NCI-H187 (cell line): ENCODE measurements around the gene MYO18A.
A peak's percentile ranks its signal among the peaks of the same experiment; 100 is the strongest.

Experiments
- DNase-seq, 2 experiments: peaks; one replicate each; lab custom pipeline; 2025; lab: John Stamatoyannopoulos, UW

MYO18A gene

DNA sequence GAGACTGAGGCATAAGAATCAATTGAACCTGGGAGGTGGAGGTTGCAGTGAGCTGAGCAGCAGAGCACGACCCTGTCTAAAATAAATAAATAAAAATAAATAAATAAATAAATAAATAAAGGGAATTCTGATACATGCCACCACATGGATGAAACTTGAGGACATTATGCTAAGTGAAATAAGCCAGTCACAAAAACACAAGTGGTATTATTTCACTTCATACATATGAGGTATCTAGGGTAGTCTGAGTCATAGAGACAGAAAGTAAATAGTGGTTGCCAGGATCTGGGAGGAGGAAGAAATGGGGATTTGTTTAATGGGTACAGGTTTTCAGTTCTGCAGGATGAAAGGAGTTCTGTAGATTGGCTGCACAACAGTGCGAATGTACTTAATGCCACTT lies 120.9 kb downstream of the MYO18A start:
- DNase-seq, result no peak

DNA sequence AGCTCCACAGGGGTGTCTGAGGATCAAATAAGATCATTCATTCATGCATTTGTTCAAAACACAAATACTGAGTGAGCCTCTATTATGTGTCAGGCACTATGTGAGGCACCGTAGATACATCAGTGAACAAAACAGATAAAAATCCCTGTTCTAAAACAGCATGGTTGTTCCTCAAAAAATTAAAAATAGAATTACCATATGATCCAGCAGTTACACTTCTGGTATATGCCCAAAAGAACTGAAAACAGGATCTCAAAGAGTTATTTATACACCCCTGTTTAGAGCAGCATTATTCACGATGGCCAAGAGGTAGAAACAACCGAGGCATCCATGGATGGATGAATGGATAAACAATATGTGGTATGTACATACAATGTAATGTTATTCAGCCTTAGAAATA lies 121.8 kb downstream of the MYO18A start:
- DNase-seq, result no peak

DNA sequence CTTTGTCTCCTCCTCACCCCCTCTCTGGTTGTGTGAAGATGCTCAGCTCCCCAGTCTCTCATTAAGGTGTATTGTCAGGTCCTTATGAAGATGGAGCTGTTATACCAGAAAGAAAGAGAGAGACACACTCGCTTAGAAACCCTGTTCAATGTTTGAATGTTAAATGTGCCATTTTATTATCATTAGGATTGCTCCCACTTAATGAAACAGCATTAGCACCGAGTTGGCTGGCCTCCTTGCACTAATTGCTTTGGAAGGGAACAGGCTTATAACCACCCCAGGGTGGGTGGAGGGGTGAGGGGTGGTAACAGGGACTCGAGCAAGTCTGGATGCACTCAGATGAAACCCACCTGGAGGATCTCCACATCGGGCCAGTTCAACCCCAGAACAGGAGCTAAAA lies 122.8 kb downstream of the MYO18A start:
- DNase-seq, result no peak

DNA sequence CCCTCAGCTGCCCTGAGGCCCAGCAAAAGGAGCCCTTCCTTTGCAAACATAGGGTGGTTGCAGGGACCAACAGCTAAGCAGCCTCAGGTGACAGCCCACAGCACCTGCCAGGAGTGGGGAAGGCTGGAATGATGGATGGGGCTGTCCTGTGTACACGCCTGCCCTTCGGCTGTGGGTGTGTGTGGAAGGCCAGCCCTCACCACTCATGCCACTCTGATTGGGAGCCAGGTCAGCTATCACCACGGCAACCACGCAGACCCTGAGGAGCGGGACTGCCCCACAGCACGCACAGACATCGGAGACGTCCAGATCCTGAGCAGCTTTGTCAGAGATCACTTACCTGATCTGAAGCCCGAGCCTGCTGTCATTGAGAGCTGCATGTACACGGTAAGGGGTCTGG lies 125.4 kb downstream of the MYO18A start:
- DNase-seq, result no peak

DNA sequence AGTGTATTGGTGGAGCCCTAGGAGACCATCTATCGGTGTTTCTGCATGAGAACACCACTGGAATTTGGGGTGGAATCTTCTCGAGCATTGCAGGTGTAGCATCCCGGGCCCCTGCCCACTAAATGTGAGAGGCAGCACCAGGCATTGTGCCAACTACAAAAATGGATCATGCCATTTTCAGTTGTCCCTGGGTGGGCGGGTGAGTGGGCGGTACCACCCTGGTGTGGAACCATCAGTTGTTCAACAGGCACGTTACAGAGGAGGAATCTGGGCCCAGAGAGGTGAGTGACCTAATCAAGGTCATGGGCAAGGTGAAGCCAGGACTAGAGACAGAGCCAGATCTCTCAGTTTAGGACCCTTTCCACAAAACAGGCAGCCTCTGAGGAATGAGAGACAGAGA lies 128.5 kb downstream of the MYO18A start:
- DNase-seq, result no peak

DNA sequence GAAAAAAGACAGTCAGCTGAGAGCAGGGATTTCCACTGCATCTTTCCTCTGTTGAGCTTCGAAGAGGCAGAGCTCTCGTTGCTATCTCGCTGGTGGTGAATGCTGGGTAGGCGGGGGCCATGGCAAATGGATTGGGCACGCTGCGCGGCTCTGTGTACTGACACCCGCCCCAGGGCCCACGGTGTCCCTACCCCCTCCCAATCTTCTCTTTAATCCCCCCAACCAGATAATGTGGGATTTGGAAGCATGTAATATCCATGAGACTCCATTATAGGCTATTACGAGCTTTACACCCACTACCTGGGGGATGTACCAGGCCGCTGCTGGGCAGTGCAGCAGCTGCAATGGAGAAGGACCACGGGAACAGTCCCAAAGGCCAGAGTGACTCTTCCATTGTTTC lies 129.0 kb downstream of the MYO18A start:
- DNase-seq, result no peak

DNA sequence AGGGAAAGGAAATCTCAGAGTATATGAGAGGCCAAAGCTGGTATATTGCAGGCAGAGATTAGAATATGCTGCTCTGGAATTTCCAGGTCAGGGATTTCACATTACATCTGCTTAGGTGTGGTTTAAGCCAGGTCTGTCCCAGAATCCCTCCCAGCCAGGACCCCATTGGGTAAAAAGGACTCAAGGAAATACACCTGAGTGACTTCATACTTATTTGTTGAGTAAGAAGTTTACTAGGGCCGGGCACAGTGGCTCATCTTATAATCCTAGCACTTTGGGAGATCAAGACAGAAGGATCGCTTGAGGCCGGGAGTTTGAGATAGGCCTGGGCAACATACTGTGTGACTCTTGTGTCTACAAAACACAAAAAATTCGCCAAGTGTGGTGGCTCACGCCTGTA lies 130.0 kb downstream of the MYO18A start:
- no peak for DNase-seq

DNA sequence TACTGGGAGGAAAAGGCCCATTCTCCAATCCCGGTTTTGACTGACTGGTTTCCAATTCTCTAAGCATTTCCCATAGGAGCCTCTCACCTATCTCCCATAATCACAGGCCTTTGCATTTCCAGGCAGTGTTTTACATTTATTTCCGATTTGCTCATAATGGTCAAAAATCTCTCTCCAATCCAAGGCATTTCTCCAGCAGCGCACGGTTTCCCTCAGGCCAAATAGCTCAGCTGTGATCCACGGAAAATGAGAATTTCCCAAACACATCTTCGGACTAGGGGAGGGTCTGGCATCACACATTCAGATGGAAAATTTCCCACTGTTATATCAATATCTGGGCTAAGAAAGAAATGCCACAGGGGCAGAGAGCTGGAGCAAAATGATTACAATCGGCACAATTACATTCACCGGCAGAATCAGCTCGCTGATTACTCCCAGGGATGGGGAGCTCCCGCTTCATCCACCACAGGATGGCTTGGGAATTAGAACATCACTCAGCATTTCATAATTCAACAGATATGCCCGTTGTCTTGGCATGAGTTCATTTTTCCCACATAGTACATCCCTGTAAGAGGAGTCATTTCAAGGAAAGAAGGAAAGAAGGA lies 130.6 kb downstream of the MYO18A start:
- no peak for DNase-seq

DNA sequence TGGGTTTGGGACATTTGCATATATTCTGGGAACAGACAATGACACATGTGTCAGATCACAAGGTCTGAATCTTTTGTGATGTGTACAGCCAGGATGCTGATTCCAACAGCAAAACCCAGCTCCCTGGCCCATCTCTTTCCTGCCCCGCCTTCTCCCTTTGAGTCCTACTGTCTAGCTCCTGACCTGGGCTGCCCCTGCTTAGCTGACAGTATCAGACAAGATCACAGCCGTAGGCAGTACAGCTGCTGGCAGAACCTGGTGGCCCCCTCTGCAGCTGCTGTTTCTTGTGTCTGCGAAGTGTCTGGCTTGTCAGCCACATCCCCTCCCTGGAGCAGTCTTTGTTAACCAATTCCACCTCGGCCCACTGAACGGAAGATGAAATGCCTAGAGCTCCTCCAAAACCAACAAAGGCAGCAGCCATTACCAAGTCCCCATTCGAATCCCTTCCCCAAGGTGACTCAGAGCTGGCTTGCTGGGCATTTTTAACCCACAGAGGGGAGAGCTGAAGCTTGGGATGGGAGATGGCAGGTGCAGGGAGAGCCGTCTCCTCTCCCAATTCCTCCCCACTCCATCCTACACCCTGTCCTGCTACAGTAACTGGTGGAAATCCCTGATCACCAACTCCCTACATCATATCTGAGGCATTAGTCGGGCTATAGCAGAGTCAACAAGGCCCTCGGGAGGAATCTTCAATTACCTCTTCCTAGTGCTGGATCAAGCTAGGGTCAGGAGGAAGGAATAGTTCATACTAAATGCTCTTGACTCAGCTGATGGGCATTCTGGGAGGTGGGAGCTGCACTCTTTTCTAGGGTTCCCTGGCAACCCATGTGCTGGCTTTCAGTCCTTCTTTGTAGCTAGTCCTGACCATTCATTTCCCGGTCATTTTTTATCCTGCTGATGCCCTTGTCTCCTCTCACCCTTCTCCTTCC lies 131.5 kb downstream of the MYO18A start:
- DNase-seq, result peak in 1 of 2 experiments; percentile 16

DNA sequence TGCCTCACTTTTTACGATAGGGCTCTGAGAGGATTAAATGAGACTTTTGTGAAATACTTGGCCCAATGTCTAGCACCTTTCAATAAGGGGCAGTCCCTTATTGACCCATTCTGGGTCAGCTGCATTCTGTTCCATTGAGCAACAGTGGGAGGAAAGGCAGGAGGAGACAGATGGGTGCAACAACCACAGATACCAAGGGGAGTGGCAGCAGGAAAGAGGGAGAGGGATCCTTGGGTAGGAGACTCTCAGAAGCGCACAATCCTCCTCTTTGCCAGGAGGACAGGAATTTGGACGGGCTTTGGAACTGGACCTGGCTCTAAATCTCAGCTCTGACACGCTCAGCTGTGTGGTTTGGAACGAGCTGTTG lies 133.7 kb downstream of the MYO18A start:
- DNase-seq, result no peak

DNA sequence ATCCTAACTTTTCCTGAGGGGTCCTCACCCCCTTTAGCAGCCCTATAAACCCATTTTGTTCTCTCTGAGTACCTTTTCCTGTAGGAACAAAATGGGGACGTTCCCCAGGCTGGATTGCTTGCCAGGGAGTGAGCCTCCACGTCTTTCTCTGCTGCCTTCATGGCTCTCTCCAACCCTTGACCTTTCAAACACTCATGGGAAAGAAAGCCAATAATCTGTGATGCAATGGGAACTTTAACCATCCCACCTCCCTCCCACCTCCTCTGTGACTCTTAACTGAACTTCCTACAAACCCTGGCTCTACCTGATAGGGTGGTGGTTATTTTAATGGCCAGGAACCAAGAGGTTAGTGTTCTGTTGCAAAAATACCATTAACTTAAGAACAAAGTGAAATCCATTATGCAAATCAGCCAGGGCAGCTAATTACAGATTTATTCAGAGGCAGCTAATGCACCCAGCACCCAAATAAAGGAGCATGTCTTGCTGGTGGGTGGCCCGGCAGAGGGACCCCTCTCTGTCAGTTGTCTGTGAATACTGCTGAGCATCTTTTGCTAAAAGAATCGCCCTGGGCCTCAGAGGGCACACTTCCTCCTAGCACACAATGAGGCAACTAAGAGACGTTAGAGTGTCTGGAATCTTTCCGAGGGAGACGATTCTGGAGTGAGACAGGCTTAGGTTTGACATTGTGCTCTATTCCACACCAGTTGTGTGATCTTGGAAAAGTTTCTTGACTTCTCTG lies 134.3 kb downstream of the MYO18A start:
- DNase-seq, result no peak

DNA sequence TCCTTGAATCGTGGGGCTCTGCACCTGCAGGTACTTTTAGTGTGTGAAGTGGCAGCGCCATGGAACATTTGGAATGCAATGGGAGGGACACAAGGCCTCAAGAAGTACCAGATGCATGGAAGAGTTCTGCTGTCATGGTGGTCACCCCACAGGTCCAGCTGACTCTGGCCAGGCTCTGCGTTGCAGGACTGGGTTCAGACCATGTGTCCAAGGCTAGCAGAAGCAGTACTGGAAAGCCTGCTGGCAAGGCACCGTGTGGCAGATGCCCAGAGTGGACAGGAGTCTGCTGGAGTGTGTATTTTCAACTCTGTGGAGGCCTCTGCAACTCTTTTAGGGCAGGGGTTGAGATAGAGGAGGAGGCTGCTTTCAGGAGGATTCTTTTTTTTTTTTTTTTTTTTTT lies 135.2 kb downstream of the MYO18A start:
- no peak for DNase-seq

DNA sequence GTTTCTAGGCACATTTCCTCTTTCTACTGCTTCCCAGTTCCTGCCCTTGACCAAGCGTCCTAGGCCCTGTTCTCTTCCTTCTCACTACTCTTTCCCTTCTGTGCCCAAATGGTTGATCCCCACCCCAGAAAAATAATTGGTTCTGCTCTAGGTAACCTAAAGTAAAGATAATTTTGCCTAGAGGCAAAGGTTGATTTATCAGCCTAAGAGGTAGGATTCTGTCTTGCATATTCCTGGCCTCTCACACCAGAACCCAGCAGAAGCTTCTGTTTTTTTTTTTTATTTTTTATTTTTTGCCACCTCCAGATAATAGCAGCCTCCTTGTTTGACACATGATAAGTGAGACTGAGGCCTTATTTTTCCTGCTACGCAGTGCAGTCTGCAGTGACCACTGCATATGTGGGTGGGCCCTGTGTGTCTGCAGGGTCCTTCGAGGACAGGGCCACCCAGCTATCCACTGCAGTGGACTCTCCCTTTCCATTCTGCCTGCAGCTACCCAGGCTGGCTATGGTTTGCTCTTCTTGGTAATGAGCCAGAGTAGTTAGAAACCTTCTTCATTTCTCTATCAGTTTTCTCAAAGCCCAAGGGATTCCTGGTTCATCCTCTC lies 136.6 kb downstream of the MYO18A start:
- DNase-seq, result no peak

DNA sequence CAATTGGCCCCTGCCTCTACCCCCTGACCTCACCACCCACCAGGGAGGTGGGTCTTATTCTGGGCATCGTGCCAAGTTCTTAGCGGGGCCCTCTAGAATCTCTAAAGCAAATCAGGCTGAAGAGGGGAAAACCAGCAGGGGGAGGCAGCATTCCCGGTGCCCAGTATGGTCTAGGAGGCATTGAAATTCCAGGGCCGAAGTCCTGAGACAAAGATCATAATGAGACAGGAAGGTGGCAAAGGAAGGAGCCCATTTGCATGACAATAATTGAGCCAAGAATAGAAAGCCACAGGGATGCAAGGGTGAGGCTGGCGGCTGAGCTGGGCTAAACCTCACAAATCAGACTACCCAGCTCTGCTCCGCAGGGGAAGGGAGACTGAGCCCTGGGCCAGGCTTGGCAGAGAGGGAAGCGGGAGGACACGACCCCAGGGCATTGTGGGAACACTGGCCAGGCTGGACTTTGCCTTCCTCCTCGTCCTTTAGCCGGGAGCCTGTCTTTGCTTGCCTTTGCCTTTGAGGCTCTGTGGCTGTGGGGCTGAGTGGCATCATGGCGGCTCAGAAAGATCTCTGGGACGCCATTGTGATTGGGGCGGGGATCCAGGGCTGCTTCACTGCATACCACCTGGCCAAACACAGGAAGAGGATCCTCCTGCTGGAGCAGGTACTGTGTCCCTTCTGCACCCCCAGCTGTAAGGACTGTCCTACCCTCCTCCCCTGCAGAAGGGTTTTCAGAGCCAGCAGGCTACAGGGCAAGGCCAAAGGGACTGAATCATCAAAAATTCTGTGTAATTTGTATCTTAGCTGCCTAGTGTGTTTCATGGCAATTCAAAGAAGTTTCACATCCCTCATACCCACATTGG lies 137.3 kb downstream of the MYO18A start, which contains the start of gene PIPOX:
Gene PIPOX, plus strand, starts transcription at position 463 of the 860 bp plus-strand sequence. Its CDS starts 85 bp downstream, at position 548.
- DNase-seq, result peak; percentile 73 to 84

DNA sequence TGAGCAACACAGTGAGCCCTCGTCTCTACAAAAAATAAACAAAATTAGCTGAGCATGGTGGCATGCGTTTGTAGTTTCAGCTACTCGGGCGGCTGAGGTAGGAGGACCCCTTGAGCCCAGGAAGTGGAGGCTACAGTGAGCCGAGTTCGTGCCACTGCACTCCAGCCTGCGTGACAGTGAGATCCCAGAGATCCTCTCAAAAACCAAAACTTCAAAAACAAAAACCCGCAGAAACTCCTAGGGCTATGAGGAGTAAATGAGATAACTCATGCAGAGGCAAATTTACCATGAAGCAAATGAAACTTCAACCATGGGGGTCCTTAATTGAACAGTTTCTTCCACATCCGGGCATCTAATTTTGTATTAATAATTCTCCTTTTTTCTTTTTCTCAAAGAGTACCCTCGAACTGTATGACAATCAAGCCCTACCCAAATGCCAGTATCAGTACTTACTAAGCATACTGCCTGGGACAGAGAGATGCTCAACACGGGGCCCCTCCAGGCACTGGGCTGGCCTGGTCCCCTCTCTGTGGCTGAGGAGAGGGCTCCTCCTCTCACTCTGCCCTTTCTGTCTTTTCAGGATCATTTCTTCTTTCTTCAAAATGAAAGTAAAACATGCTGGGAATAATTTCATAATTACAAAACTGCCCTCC lies 138.0 kb downstream of the MYO18A start:
- DNase-seq, result no peak

DNA sequence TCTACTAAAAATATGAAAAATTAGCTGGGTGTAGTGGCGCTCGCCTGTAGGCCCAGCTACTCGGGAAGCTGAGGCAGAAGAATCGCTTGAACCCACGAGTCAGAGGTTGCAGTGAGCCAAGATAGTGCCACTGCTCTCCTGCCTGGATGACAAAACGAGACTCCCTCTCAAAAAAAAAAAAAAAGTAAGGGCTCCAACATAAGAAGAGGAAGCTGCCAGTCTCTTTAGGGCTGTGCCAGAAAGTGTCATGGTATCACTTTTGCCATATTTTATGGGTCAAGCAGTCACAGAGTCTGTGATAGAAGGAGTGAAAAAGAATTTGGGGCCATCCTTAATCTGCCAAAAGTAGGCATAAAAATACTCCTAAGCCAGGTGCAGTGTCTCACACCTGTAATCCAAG lies 138.6 kb downstream of the MYO18A start:
- no peak for DNase-seq

DNA sequence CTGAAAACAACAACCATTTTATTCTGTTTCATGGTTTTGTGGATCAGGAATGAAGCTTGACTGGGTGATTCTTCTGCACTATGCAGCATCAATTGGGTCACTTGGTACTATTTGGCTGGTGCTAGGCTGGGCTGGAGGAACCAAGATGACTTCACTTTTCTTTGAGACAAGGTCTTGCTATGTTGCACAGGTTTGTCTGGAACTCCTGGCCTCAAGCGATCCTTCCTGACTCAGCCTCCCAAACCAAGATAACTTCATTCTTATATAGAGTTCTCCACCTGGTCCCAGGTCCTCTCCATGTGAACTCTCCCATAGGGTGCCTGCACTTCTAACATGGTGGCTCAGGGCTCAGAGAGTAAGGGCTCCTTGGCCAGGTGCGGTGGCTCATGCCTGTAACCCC lies 139.1 kb downstream of the MYO18A start:
- DNase-seq, result no peak

DNA sequence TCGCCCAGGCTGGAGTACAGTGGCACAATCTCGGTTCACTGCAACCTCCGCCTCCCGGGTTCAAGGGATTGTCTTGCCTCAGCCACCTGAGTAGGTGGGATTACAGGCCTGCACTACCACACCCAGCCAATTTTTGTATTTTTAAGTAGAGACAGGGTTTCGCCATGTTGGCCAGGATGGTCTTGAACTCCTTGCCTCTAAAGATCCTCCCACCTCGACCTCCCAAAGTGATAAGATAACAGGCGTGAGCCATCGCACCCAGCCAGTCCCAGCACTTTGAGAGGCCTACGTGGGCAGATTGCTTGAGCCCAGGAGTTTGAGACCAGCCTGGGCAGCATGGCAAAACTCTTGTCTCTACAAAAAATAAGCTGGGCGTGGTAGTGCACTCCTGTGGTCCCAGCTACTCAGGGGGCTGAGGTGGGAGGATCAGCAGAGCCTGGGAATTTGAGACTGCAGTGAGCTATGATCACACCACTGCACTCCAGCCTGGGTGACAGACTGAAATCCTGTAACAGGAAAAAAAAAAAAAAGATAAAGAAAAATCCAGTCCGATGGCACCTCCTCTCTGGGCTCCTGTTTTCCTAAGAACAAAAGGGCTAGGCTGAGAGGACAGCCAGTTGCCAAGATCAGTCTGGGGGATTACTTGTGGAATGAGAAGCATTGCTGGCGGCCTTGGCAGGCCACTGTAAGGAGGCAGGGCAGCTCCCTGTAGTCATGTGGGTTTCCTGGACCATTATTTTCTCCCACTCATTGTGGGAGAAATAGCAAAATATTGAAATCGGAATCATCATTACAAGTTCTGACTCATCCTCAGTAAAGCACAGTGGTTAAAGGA lies 140.2 kb downstream of the MYO18A start:
- no peak for DNase-seq

DNA sequence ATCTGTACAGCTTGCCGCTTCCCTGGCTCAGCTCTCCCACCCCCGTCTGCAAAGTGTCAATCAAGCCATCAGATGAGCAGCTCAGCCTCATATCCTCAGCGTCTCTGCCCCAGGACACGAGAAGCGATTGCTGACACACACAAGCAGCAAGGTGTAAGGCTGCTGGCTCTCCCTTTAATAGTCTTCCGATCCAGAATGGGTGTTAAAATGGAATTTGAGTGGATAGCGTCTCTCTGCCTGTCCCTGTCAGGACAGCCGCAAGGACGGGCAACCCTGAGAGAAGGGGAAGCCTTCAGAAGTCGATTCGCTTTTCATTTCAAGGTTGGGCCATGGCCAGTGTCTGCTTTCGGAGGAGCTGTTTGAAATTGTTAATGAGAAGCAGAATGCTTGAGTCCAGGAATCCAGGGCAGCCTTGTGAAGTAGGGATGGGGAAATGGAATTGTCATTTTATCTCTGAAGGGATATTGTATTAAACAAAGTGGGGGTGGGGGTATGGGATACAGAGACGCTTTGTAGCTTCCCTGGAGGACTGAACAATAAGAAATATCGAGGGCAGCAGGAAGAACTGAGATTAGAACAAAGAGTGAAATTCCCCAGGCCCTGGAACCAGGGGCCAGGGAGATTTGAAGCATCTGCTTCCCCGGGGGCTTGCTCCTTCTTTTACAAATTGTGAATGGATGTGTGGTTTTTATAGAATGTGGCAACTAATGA lies 142.0 kb downstream of the MYO18A start:
- DNase-seq, result no peak
